Pulmonary artery endothelial cell (primary cell): ENCODE results near the gene C6orf120. TPM values are rescaled to one million over a fixed set of nuclear protein-coding genes. Genes with fewer than 3 reads are reported as not detected.
"Not testable (repeated sequence)": the region's sequence is repeated elsewhere in the genome, so short reads cannot be mapped to it uniquely, and the experiment has no call there.

ENCODE experiments used
- DNase-seq: peaks from one replicate; pipeline ENCODE4 v3.0.0-alpha.2; 2011; ENCODE audit warnings: low read depth, low spot score
- total RNA-seq: library from RNA; depleted of rRNA; stranded (reverse); fragments of >200 nt; gene quantifications from 2 replicates; pipeline ENCODE4 v1.2.3, GENCODE V29; 2014

C6orf120 gene
- total RNA-seq, 1 donor from 2014 or later, result 24.3 TPM

- DNase-seq, result no peak
These were observed 23.6 kb upstream of the C6orf120 start for GRCh38 chr6:169678342-169678741.

DNA sequence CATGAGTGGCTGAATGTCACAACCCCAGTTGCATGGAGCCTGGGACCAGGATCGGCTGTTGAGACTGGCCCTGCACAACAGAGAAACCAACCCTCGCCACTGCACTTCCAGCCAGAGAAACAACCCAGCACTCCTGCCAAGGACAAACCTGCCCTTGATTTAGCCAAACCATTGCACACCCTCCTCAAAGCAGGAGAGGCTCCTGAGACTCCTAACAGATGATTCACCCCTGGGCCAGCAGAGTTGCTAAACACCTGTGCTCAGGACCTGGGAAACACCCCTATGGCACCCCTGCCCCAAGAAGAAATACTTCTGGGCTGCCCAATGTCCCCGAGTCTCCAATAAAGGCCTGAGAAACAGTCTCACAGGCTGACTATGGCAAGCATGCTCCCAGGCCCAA, 17.9 kb upstream of the C6orf120 start:
- no peak for DNase-seq

DNA sequence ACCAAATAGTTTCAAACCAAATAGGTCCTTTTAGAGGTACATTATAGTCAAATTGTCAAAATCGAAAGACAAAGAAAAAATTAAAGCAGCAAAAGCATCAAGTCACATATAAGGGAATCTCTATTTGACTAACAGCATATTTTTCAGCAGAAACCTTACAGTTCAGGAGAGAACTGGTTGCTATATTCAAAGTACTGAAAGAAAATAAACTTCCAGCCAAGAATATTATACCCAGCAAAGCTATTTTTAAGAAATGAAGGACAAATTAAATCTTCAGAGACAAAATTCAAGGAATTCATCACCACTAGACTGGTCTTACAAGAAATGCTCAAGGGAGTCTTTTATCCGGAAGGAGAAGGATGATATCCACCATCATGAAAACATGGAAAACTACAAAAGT, 16.1 kb upstream of the C6orf120 start:
- no peak for DNase-seq

DNA sequence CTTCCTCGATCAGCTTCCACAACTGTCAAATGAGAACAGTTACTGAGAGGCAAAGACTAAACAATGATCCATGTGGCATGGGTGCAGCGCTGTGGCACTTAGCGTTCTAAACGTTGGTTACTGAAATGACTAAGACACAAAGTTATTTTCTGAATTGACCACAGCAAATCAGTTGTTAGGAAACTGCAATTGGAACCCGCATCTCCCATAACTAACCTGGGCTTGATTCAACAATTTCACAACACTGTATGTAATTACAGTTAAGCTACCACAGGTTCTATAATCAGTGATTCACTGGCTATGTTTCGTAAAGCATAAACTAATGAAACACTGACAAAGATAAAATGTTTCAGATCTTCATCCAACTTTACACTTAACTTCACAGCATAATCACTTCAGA, 12.6 kb upstream of the C6orf120 start:
- DNase-seq, result no peak

GRCh38 chr6:169691260-169691659, 10.7 kb upstream of the C6orf120 start:
- no peak for DNase-seq

DNA sequence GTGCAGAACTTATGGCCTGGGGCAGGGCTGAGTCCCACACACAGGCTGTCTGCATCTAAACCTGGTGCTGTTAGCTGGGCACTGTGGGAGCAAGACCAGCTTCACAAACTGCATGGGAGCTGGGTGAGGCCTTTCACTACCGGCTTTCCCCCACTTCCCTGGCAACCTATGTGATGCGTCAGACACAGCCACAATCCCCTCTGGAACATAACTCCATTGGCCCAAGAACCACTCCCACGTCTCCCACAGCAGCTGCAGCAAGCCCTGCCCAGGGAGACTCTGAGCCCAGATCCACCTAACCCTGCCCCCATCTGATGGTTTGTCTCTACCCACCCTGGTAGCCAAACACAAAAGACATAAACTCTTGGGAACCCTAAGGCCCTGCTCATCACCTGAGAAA, 9.4 kb upstream of the C6orf120 start:
- DNase-seq, result no peak

DNA sequence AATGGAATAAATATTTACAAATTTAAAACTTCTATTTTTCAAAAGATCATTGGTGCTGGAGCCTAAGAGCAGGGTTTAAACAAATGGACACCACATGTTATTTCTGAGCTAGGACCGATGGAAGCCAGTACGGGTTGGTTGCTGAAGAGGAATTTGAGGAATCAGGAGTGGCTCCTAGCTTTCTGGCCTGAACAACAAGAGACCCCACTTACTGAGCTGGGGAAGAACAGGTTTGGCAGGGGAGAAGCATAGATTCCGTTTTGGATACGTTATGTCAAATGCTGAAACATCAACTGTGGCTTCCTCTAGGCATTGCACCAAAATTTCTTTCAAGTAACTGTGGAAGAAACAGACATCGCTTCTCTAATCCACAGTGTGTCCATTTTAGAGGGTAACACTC, 6.8 kb upstream of the C6orf120 start:
- no peak for DNase-seq

GRCh38 chr6:169697115-169697514, 4.8 kb upstream of the C6orf120 start:
- not testable (repeated sequence) for DNase-seq

GRCh38 chr6:169700296-169700695, 1.6 kb upstream of the C6orf120 start:
- no peak for DNase-seq

DNA sequence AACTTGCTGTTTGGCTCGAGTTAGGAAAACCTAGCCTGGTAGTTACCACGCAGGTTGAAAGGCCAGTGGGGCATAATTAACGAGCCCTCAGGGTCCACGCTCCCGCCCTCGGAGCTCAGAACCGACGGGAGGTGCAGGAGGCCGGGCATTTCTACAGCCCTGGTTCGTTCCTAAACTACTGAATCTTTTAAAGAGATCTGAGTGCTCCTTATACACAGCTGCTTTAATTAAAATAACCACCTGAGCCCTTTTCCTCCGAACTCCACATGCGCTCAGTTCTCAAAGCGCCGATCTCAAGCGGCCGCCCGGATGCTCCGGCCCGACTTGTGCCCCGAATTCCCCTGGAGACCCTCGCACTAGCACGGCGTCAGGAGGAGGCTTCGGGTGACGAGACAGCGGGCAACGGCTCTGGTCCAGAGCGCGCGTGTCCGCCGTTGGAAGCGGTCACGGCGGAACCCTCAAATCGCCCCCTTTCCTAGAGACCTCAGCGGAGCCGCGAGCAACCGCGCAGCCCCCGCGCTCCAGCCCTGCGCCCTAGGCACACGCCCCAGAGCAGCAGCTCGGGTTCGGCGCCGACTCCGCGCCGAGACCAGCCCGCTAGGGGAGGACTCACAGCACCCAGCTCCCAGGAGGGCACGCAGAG, 494 bp upstream of the C6orf120 start:
- DNase-seq, result no peak

DNA sequence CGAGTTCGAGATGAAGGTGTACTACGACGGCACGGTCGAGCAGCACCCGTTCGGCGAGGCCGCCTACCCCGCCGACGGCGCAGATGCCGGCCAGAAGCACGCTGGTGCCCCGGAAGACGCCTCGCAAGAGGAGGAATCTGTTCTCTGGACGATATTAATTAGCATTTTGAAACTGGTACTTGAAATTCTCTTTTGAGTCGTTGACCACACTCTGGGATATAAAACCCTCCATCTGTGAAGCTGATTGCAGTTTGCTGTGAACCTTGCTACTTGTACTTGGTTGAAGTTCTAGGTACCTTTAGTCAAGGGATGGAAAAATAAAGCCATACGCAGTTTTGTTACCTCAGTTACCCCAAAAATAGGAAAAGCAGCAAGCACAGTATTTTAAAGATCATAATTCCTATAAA, 917 bp downstream of the C6orf120 start:
- DNase-seq, result no peak

GRCh38 chr6:169707772-169708171, 5.8 kb downstream of the C6orf120 start:
- no peak for DNase-seq

GRCh38 chr6:169709293-169709692, 7.4 kb downstream of the C6orf120 start:
- no peak for DNase-seq

GRCh38 chr6:169710009-169710408, 8.1 kb downstream of the C6orf120 start:
- DNase-seq, result no peak

DNA sequence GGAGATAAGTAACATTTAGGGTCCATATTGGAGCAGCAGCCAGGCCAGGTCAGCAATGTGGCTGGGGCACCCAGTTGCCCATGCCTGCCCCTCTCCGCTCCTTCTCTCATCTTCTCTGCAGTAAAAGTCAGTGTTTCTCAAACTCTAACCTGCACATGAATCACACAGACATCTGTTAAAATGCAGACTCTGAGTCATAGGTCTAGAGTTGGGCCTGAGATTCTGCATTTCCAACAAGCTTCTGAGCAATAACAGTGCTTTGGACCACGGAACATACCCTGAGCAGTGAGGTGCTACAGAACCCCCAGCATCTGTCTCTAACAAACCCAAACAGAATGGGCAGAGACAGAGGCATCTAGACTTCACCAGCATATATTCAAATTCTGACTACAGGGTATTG, 12.3 kb downstream of the C6orf120 start:
- DNase-seq, result no peak

DNA sequence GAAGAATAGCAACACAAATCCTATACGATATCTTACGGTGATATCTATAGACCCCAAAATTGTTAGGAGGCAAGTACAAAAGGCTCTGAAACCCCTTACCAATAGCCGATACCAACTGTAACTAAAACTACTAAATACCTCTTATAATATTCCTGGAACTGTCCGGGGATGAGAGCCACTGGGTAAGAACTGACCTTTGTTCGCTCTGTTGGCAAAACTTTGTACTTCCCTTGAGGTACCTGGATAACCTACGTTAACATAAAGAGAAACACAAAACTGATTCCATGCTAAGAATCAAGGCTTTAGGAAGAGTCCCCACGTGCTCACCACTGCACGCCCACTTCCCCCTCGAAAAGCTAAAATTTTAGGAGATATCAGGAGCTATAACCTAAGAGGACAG, 12.7 kb downstream of the C6orf120 start:
- DNase-seq, result no peak

DNA sequence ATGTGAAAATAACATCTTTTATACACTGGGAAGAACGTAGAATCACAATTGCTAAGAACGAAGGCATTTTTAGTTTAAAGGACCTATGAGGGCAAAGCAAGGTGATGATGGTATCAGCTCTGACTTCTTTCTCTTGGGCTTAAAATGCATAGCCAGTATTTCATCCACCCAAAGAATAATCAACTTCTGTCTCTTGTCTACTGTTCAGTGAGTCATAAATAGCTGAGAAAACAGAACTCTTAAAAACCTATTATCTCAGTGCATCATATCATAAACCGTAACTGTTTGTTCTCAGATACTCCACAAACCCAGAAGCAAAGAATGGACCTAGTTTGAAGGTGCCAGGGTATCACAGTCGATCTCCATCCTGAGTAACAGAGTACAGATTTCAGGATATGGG, 17.2 kb downstream of the C6orf120 start:
- no peak for DNase-seq

GRCh38 chr6:169720207-169720855, 18.4 kb downstream of the C6orf120 start:
- no peak for DNase-seq

DNA sequence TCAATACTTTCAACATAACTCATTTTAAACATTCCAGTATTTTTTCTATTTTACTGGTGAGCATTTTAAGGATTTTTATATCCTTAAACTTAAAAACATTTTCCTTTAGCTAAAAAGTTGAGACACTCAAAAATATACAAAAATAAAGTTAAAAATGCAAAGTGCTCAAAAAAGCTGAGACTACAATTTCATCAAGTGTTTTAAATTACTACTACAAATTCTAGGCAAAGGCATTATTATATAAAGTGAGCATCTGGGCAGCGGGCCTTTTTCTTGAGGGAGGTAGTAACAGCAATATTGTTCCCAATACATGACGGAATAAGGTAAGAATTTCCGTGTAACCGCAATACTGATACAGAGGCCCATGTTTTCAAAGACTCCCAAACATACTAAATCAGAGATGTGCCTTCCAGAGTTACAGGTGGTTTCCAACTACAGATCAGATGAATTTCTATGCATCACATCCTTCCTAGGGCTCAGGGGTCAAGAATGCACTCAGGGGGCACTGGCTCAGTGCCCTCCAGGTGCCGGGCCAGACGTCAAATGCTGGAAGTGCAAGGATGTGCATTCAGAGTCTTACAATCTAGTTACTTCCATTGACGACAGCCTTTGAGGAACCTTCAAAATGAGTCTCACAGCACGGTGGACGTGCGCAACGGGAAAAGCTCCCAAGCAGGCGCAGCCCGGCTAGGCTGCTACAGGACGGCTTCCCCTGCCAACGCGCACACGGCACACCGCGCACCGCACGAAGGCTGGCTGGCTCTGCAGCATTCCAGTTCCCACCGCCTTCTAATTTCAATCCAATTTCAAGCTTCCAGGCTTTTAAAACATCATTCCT, 20.7 kb downstream of the C6orf120 start:
- peak; percentile 57 for DNase-seq

DNA sequence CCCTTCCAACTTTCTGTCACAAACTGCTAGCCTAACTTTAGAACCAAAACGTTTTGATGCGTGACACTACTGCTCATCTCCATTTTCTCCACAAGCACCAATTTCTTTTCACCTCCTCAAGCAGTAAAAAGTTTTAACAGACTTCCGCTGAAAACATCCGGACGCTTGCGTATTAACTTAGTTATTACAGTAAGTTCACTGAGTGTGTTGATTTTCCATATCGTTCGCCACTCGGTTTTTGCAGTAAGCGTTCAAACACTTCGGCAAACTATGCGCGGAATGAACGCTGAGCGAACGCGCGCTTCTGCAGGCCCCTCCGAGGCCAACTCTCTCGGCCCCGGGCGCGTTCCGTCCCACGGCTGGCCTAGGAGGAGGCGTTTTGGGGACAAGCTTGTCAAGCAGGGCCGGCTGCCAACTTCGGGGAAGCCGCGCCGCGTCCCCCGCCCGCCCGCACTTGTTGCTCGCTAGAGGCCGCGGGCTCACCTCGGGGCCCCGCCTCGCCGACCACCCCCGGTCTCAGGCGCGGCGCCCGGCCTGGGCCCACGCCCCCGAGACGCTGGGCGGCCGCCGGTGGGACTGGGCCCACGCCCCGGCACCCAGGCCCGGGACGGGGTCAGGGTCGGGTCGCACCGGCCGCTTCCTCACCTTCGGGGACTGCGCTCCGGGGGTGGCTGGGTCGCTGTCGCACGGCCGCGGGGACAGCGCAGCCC, 21.4 kb downstream of the C6orf120 start:
- DNase-seq, result no peak

DNA sequence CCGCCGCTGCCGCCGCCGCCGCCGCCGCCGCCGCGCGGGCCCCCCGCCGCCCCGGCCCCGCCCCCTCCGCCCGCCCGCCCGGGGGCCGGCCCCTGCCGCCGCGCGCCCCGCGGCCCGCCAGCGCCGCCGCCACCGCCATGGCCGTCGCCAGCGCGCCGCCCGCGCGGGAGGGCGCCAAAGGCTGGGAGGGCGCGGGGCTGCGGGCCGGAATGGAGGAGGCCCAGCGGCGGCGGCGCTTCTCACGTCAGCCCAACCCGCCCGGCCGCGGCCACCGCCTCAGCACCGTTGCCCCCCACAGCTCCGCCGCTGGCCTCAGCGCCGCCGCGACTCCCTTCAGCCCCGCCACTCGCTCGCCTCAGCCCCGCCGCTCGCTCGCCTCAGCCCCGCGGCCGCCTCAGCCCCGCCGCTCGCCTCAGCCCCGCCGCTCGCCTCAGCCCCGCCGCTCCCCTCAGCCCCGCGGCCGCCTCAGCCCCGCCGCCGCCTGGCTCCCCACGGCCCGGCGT, 22.1 kb downstream of the C6orf120 start:
- DNase-seq, result no peak
